Endothelial cell of umbilical vein (primary cell): Measurements from ENCODE around the gene COG5.

Experiments
- EZH2 ChIP-seq: IDR thresholded peaks from 2 replicates; pipeline ENCODE4 v1.6.1; 2012; ENCODE audit warnings: borderline replicate concordance, low read depth, mild to moderate bottlenecking, moderate library complexity, low read length, inconsistent platforms; ENCODE audit not compliant: severe bottlenecking
- POLR2A ChIP-seq: IDR thresholded peaks from 2 replicates; pipeline ENCODE4 v1.6.1; 2012; ENCODE audit warnings: low read depth, mild to moderate bottlenecking, control low read depth, low read length
- TF ChIP-seq, protein P1 (sequence below), 2 donors: IDR thresholded peaks; 1 replicate in 1 of 2; 2 replicates in 1 of 2; pipeline ENCODE4 v1.5.1; 2011; ENCODE audit warnings: low read length in 2 of 2, mild to moderate bottlenecking in 2 of 2, moderate library complexity in 2 of 2, control low read depth in 1 of 2, inconsistent platforms in 1 of 2, low read depth in 1 of 2; ENCODE audit not compliant: insufficient read depth in 1 of 2; ENCODE audit errors: extremely low read depth in 1 of 2

DNA sequence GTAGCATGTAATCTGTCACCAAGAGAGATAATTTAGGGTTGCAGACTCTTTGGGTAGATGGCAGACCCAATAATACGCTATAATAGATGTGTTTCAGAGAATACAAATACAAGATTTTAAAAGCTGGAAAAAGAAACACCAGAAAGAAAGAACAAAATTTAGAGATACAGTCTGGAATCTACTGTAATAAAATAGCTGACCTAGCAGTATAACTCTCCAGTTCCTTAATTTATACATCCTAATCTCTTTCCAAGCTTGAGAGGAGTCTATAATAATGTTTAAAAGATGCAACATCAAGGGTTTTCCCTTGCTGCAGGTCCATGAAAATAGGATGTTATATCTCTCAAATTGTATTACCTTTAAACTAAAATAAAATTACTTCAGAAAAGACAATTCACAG lies 121.0 kb downstream of the COG5 start:
- TF ChIP-seq, protein P1, sequence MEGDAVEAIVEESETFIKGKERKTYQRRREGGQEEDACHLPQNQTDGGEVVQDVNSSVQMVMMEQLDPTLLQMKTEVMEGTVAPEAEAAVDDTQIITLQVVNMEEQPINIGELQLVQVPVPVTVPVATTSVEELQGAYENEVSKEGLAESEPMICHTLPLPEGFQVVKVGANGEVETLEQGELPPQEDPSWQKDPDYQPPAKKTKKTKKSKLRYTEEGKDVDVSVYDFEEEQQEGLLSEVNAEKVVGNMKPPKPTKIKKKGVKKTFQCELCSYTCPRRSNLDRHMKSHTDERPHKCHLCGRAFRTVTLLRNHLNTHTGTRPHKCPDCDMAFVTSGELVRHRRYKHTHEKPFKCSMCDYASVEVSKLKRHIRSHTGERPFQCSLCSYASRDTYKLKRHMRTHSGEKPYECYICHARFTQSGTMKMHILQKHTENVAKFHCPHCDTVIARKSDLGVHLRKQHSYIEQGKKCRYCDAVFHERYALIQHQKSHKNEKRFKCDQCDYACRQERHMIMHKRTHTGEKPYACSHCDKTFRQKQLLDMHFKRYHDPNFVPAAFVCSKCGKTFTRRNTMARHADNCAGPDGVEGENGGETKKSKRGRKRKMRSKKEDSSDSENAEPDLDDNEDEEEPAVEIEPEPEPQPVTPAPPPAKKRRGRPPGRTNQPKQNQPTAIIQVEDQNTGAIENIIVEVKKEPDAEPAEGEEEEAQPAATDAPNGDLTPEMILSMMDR (IDR thresholded peaks at IDR 0.05; ENCODE audit: extremely low read depth in 1 of 2, insufficient read depth in 1 of 2, low read depth in 1 of 2, low read length in 2 of 2): no peak
- TF ChIP-seq POLR2A (no peak), EZH2 (no peak)
